HEK293 (cell line): ENCODE results near the gene TAS1R3.
A peak's percentile ranks its signal among the peaks of the same experiment; 100 is the strongest.

ENCODE experiments used
- CTCF ChIA-PET: fragments of 350-600 bp; formaldehyde crosslinking; extraction: SDS; loops from one replicate; lab custom pipeline; 2021; ENCODE audit warnings: antibody characterized with exemption; lab: Yijun Ruan, JAX
- POLR2A ChIA-PET: fragments of 300-600 bp; formaldehyde crosslinking; extraction: SDS; loops from one replicate; lab custom pipeline; 2020; ENCODE audit warnings: antibody characterized with exemption, inconsistent platforms; lab: Yijun Ruan, JAX
- H3K27ac ChIP-seq: fragments of 200-500 bp; sonication (Bioruptor generic); 2 replicates; pipeline ENCODE4 v1.5.1; 2014; ENCODE audit warnings: low read depth, low read length, control low read depth, inconsistent platforms; ENCODE audit errors: extremely low read depth
- H3K36me3 ChIP-seq, 2 experiments: fragments of 200-500 bp in 1 of 2; sonication (Bioruptor generic) in 1 of 2; 1 replicate in 1 of 2; 2 replicates in 1 of 2; pipeline ENCODE4 v1.5.1; 2014 to 2017; ENCODE audit warnings: inconsistent platforms in 2 of 2, low read length in 2 of 2; ENCODE audit not compliant: control insufficient read depth in 2 of 2, insufficient read depth in 1 of 2
- H3K4me1 ChIP-seq: fragments of 200-500 bp; sonication (Bioruptor generic); 2 replicates; pipeline ENCODE4 v1.5.1; 2014; ENCODE audit warnings: mild to moderate bottlenecking, low read length, inconsistent platforms; ENCODE audit not compliant: control insufficient read depth, insufficient read depth
- H3K4me3 ChIP-seq: 2 replicates; pipeline ENCODE4 v1.5.1; 2011; ENCODE audit warnings: low read depth, mild to moderate bottlenecking, control low read depth, low read length, moderate library complexity
- H3K9me3 ChIP-seq: fragments of 200-500 bp; sonication (Bioruptor generic); 2 replicates; pipeline ENCODE4 v1.5.1; 2014; ENCODE audit warnings: low read depth, low read length, inconsistent platforms; ENCODE audit not compliant: control insufficient read depth, insufficient read depth
- GLI4 ChIP-seq: fragments of 450-650 bp; formaldehyde crosslinking; IDR thresholded peaks from 2 replicates; pipeline ENCODE4 v1.5.1; 2016; ENCODE audit warnings: missing biosample characterization, missing genetic modification characterization
- GLIS1 ChIP-seq: fragments of 450-650 bp; formaldehyde crosslinking; IDR thresholded peaks from 2 replicates; pipeline ENCODE4 v1.5.1; 2016; ENCODE audit warnings: missing biosample characterization, missing genetic modification characterization
- GLIS2 ChIP-seq: fragments of 450-650 bp; formaldehyde crosslinking; IDR thresholded peaks from 2 replicates; pipeline ENCODE4 v1.5.1; 2016; ENCODE audit warnings: missing biosample characterization, missing genetic modification characterization
- SP2 ChIP-seq: fragments of 450-650 bp; formaldehyde crosslinking; IDR thresholded peaks from 2 replicates; pipeline ENCODE4 v1.5.1; 2016; ENCODE audit warnings: missing biosample characterization, missing genetic modification characterization
- TRIM28 ChIP-seq: IDR thresholded peaks from 2 replicates; pipeline ENCODE4 v1.6.1; 2011; ENCODE audit warnings: low read length, control low read depth, borderline replicate concordance
- TSHZ1 ChIP-seq: fragments of 450-650 bp; formaldehyde crosslinking; IDR thresholded peaks from 2 replicates; pipeline ENCODE4 v1.5.1; 2016; ENCODE audit warnings: missing biosample characterization, missing genetic modification characterization, borderline replicate concordance
- ZBTB20 ChIP-seq: fragments of 450-650 bp; formaldehyde crosslinking; IDR thresholded peaks from 2 replicates; pipeline ENCODE4 v1.5.1; 2016; ENCODE audit warnings: missing biosample characterization, missing genetic modification characterization
- ZIC2 ChIP-seq: fragments of 450-650 bp; formaldehyde crosslinking; IDR thresholded peaks from 2 replicates; pipeline ENCODE4 v1.5.1; 2016; ENCODE audit warnings: missing biosample characterization, missing genetic modification characterization
- ZNF121 ChIP-seq: fragments of 450-650 bp; formaldehyde crosslinking; IDR thresholded peaks from 2 replicates; pipeline ENCODE4 v1.5.1; 2016; ENCODE audit warnings: missing biosample characterization, missing genetic modification characterization
- ZNF133 ChIP-seq: fragments of 450-650 bp; formaldehyde crosslinking; IDR thresholded peaks from 2 replicates; pipeline ENCODE4 v1.5.1; 2016; ENCODE audit warnings: missing biosample characterization, missing genetic modification characterization
- ZNF155 ChIP-seq: fragments of 450-650 bp; formaldehyde crosslinking; IDR thresholded peaks from 2 replicates; pipeline ENCODE4 v1.5.1; 2016; ENCODE audit warnings: missing biosample characterization, missing genetic modification characterization
- ZNF221 ChIP-seq: fragments of 450-650 bp; formaldehyde crosslinking; IDR thresholded peaks from 2 replicates; pipeline ENCODE4 v1.5.1; 2017; ENCODE audit warnings: missing biosample characterization, missing genetic modification characterization, borderline replicate concordance
- ZNF311 ChIP-seq: fragments of 450-650 bp; formaldehyde crosslinking; IDR thresholded peaks from 2 replicates; pipeline ENCODE4 v1.5.1; 2017; ENCODE audit warnings: missing biosample characterization, missing genetic modification characterization, borderline replicate concordance
- ZNF335 ChIP-seq: fragments of 450-650 bp; formaldehyde crosslinking; conservative IDR thresholded peaks from 2 replicates; pipeline ENCODE4 v1.5.1; 2016; ENCODE audit warnings: missing biosample characterization, missing genetic modification characterization
- ZNF341 ChIP-seq: fragments of 450-650 bp; formaldehyde crosslinking; IDR thresholded peaks from 2 replicates; pipeline ENCODE4; 2016; ENCODE audit warnings: low read depth, missing biosample characterization, missing genetic modification characterization
- ZNF391 ChIP-seq: fragments of 450-650 bp; formaldehyde crosslinking; IDR thresholded peaks from 2 replicates; pipeline ENCODE4 v1.5.1; 2016; ENCODE audit warnings: low read depth, missing biosample characterization, missing genetic modification characterization, borderline replicate concordance
- ZNF558 ChIP-seq: fragments of 450-650 bp; formaldehyde crosslinking; IDR thresholded peaks from 2 replicates; pipeline ENCODE4 v1.5.1; 2016; ENCODE audit warnings: missing biosample characterization, missing genetic modification characterization
- ZNF677 ChIP-seq: fragments of 450-650 bp; IDR thresholded peaks from 2 replicates; pipeline ENCODE4 v1.5.0; 2018; ENCODE audit warnings: missing biosample characterization, mild to moderate bottlenecking, missing genetic modification characterization, moderate library complexity
- ZNF692 ChIP-seq: fragments of 450-650 bp; formaldehyde crosslinking; IDR thresholded peaks from 2 replicates; pipeline ENCODE4 v1.5.1; 2016; ENCODE audit warnings: missing biosample characterization, missing genetic modification characterization
- ZNF704 ChIP-seq: fragments of 450-650 bp; formaldehyde crosslinking; IDR thresholded peaks from 2 replicates; pipeline ENCODE4 v1.5.1; 2016; ENCODE audit warnings: missing biosample characterization, missing genetic modification characterization
- ZNF707 ChIP-seq: fragments of 450-650 bp; formaldehyde crosslinking; IDR thresholded peaks from 2 replicates; pipeline ENCODE4 v1.5.1; 2016; ENCODE audit warnings: missing biosample characterization, missing genetic modification characterization
- ZNF777 ChIP-seq: fragments of 450-650 bp; formaldehyde crosslinking; IDR thresholded peaks from 2 replicates; pipeline ENCODE4 v1.5.1; 2017; ENCODE audit warnings: missing biosample characterization, missing genetic modification characterization, borderline replicate concordance
- ZNF792 ChIP-seq: fragments of 450-650 bp; formaldehyde crosslinking; IDR thresholded peaks from 2 replicates; pipeline ENCODE4 v1.5.1; 2016; ENCODE audit warnings: missing biosample characterization, missing genetic modification characterization
- ZSCAN16 ChIP-seq: fragments of 450-650 bp; formaldehyde crosslinking; IDR thresholded peaks from 2 replicates; pipeline ENCODE4 v1.5.1; 2016; ENCODE audit warnings: missing biosample characterization, missing genetic modification characterization
- TF ChIP-seq, protein P1 (sequence below): fragments of 450-650 bp; formaldehyde crosslinking; IDR thresholded peaks from 2 replicates; pipeline ENCODE4; 2016; ENCODE audit warnings: missing biosample characterization, missing genetic modification characterization

The TAS1R3 gene

DNA sequence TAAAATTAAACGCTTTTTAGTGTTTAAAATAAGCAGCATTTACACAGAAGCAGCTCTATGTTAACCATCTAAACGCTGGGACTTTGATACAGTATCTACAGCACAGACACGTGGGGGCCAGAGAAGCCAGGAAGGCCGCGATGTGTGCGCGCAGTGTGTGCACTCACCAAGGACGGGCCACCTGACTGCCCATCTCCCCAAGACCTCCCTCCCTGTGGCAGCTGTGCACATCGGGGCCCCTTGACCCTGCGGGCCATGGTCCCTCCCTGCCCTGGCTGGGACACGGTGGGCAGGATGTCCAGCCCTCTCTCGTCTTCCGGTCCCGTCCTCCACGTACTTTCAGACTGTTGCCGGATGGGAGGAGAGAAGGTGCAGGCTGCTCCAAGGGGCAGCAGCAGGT is 4.2 kb downstream of the TAS1R3 start:
- no peaks in the 10 kb centered on the region for H3K4me1 ChIP-seq
- no peaks in the 10 kb centered on the region for H3K9me3 ChIP-seq
- peaks cover 0 to 60% of the 10 kb centered on the region in 2 experiments; a peak in 1 of 3 replicates for H3K36me3 ChIP-seq
- H3K4me3 ChIP-seq = no peak overlapping the region
- ChIA-PET CTCF (no interaction called here), POLR2A (interaction anchor here (0.8 to 2.4 kb wide), 5 partner anchors 9 to 170 kb away, joined by 3 to 7 read pairs (median 3); no protein-coding TSS in a partner anchor)
- no peak overlapping the region for H3K27ac ChIP-seq
- TF ChIP-seq ZNF341 (tag by site-specific recombination) (no peak), ZNF133 (tag by site-specific recombination) (no peak), ZNF777 (no peak), SP2 (peak; percentile 34; the same call in 1 of the 2 replicates), GLI4 (tag by site-specific recombination) (no peak), TRIM28 (no peak), ZBTB20 (tag by site-specific recombination) (no peak)
- TF ChIP-seq, protein P1, sequence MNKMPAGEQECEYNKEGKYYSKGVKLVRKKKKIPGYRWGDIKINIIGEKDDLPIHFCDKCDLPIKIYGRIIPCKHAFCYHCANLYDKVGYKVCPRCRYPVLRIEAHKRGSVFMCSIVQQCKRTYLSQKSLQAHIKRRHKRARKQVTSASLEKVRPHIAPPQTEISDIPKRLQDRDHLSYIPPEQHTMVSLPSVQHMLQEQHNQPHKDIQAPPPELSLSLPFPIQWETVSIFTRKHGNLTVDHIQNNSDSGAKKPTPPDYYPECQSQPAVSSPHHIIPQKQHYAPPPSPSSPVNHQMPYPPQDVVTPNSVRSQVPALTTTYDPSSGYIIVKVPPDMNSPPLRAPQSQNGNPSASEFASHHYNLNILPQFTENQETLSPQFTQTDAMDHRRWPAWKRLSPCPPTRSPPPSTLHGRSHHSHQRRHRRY (tag by site-specific recombination) = no peak

GRCh38 chr1:1335792-1336248 is 4.7 kb downstream of the TAS1R3 start:
- Histone ChIP-seq H3K4me3 (no peak overlapping the region), H3K9me3 (no peaks in the 10 kb centered on the region), H3K4me1 (no peaks in the 10 kb centered on the region), H3K36me3 (peaks cover 0 to 65% of the 10 kb centered on the region in 2 experiments; a peak in 2 of 3 replicates), H3K27ac (no peak overlapping the region)
- ChIA-PET CTCF (no interaction called here), POLR2A (interaction anchor here (1.1 to 2.4 kb wide), 3 partner anchors 9 to 169 kb away, joined by 3 to 7 read pairs (median 3); no protein-coding TSS in a partner anchor)
- TF ChIP-seq ZNF311 (tag by site-specific recombination) (no peak), GLIS1 (tag by site-specific recombination) (peak; percentile 97), ZNF677 (tag by site-specific recombination) (no peak), GLIS2 (peak; percentile 88), ZIC2 (tag by site-specific recombination) (peak; percentile 39; the same call in 1 of the 2 replicates), SP2 (no peak)

GRCh38 chr1:1336446-1336845 is 5.4 kb downstream of the TAS1R3 start:
- no peak overlapping the region for H3K4me3 ChIP-seq
- H3K9me3 ChIP-seq = no peaks in the 10 kb centered on the region
- POLR2A ChIA-PET = interaction anchor here (1.0 to 2.4 kb wide), 2 partner anchors 10 to 24 kb away, joined by 3 to 7 read pairs; no protein-coding TSS in a partner anchor
- H3K4me1 ChIP-seq = no peaks in the 10 kb centered on the region
- CTCF ChIA-PET = no interaction called here
- H3K36me3 ChIP-seq = peaks cover 0 to 71% of the 10 kb centered on the region in 2 experiments; a peak in 2 of 3 replicates
- H3K27ac ChIP-seq = no peak overlapping the region
- TF ChIP-seq ZNF692 (tag by site-specific recombination) (no peak), TSHZ1 (tag by site-specific recombination) (no peak), ZNF391 (no peak), ZNF704 (tag by site-specific recombination) (no peak), ZNF707 (tag by site-specific recombination) (no peak), ZNF121 (tag by site-specific recombination) (no peak), ZNF792 (tag by site-specific recombination) (no peak), ZNF155 (no peak), ZNF558 (no peak), ZNF221 (tag by site-specific recombination) (no peak), ZSCAN16 (tag by site-specific recombination) (no peak), ZNF335 (tag by site-specific recombination) (no peak)
